ENCODE measurements around the gene CCL26.

Gene CCL26

DNA sequence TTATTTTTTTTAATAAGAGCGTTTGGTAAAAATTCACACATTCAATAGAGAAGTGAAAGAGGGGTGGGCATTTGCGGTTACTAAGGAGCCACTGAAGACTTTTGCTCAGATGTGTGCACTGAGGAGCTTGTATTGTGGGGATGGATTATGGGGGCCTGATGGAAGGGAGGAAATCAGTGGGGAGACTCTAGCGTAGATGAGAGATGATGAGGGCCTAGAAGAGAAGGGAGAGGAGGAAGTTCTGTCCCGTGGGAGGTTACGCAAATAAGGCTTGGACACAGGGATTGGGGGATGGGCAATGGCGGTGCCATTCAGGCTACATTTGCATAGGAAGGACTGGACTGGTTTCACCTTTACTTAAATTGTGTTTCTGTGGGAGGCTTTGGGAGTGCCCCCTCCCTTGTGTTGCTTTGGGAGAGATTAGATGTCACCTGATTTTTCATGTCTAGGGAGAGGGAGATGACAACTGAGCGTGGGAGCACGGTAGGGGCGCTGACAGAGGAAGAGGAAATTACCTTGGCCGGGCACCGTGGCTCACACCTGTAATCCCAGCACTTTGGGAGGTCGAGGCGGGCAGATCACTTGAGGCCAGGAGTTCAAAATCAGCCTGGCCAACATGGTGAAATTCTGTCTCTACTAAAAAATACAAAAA lies 31.0 kb downstream of the CCL26 start:
- H3K4me3 ChIP-seq (ENCODE audit: low read depth, low read length) = no peak overlapping the region
- TF ChIP-seq, protein P1, sequence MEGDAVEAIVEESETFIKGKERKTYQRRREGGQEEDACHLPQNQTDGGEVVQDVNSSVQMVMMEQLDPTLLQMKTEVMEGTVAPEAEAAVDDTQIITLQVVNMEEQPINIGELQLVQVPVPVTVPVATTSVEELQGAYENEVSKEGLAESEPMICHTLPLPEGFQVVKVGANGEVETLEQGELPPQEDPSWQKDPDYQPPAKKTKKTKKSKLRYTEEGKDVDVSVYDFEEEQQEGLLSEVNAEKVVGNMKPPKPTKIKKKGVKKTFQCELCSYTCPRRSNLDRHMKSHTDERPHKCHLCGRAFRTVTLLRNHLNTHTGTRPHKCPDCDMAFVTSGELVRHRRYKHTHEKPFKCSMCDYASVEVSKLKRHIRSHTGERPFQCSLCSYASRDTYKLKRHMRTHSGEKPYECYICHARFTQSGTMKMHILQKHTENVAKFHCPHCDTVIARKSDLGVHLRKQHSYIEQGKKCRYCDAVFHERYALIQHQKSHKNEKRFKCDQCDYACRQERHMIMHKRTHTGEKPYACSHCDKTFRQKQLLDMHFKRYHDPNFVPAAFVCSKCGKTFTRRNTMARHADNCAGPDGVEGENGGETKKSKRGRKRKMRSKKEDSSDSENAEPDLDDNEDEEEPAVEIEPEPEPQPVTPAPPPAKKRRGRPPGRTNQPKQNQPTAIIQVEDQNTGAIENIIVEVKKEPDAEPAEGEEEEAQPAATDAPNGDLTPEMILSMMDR (IDR thresholded peaks at IDR 0.05; ENCODE audit: borderline replicate concordance, insufficient read depth, low read depth, low read length) = no peak

DNA sequence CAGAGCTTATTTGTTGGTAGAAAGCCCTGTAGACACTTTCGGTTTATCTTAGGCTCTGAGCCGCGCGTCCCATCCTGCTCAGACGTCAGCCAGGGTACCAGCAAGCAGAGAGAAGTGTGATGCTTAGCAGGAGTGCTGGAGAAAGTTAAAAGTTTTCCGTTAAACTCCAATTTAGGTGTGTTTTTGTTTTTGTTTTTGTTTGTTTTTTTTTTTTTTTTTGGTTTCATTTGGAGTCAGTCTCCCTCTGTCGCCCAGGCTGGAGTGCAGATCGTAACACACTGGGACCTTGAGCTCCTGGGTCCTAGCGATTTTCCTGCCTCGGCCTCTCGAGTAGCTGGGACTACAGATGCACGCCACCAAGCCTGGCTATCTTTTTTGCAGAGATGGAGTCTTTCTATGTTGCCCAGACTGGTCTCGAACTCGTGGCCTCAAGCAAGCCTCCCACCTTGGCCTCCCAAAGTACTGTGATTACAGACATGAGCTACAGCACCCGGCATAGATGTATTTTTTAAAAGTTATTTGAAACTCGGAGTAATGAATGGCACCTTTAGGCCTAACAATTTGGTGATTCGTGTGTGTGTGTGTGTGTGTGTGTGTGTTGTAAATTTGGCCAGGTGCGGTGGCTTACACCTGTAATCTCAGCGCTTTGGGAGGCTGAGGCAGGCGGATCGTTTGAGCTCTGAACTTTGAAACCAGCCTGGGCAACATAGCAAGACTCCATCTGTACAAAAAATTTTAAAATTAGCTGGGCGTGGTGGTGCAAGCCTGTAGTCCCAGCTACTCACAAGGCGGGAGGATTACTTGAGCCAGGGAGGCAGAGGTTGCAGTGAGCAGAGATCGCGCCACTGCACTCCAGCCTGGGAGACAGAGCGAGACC lies 32.0 kb downstream of the CCL26 start:
- H3K4me3 ChIP-seq (ENCODE audit: low read depth, low read length) = peak overlapping the region; percentile 93
- TF ChIP-seq, protein P1 (IDR thresholded peaks at IDR 0.05; ENCODE audit: borderline replicate concordance, insufficient read depth, low read depth, low read length) = no peak

DNA sequence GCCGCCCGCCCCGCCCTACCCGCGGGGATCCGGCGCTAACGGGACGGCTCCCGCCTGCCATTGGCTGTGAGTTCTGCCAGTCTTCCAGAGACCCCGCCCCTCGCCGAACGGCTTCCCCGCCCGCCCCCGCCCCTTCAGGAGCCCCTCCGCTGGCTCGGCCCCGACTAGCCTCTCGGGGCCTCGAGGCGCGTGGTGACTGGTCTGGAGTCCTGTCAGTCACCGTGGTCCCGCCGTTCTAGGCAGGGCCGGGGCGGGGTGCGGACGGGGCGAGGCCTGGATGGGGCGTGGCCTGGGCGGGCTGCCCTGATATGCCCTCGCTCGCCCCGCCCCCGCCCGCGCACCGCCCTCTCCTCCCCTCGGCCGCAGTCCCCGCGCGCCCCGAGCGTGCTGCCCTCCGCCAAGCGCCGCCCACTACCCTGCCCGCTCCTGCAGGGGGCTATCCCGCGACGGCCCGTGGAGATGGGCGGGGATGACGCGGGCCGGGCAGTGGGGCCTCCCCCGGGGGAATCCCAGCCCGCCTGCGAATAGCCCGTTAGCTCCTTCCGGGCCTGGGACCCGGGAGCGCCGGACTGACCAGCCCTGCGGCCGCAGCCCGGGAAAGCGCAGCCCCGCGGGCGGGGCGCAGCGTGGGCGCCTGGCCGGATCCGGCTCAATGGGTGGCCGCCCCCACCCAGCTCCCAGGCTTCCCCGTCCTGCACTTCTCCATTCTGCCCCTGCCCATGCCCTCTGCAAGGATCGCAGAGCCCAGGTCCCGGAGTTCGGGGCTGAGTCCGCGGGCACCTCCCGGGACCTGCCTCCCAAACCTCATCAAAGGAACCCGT lies 32.8 kb downstream of the CCL26 start:
- peak overlapping the region; percentile 93 for H3K4me3 ChIP-seq (ENCODE audit: low read depth, low read length)
- TF ChIP-seq, protein P1 (IDR thresholded peaks at IDR 0.05; ENCODE audit: borderline replicate concordance, insufficient read depth, low read depth, low read length) = no peak

DNA sequence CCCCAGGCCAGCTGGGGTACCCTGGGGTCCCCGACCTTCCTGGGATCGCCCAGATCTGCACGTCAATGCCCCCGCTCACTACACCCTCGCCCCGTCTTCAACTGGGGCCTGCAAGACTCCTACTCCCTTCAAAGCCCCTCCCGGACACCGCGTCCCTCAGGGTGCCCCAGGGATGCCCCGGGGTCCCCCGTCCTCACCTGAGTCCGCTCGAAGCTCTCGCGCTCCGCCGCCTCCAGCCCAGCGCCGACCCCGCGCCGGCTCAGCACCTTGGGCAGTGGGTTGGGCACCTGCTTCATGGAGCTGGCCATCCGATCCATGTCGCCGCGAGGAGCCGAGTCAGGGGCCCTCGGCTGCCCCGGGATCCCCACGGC lies 33.4 kb downstream of the CCL26 start, which contains the start of gene HIP1:
TSS of gene HIP1 (minus strand) at position 338 of the 371 bp plus-strand sequence. CDS start at position 317, 21 bp downstream.
- peak within 1 kb of the TSS; percentile 93 for H3K4me3 ChIP-seq (ENCODE audit: low read depth, low read length)
- TF ChIP-seq, protein P1 (IDR thresholded peaks at IDR 0.05; ENCODE audit: borderline replicate concordance, insufficient read depth, low read depth, low read length) = no peak

DNA sequence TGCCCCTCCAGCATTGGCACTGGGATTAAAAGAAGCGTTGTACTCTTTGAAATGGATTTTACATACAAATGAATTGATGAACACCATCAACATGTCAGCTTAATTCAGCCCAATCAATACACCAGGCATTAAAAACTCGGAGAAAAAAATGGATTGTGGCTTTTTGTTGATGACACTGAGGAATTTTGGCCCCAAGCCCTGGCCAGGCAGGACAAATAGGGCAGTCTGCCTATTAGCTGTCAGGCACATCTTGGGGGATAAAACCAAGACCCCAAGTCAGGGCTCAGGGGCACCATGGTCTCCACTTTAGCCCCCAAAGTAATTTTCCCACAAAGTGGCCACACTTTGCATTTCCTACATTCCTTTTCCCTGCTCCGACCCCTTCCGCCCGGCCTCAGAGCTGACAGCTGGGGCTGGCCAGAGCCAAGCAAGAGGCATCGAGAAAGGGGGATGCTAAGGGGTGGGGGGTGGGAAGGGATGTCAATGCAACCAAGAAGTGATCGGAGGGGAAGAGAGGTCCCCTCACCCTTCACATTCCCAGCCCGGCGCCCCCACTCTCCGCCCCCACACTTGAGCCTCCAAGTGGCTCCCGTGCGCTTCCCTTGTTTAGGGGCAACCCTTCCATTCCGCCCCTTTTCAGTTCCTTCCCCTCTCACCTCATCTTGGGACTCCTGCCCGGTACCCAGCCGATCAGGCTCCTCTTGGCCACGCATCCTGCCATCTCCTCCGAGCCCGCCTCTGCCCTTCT lies 34.0 kb downstream of the CCL26 start:
- TF ChIP-seq, protein P1 (IDR thresholded peaks at IDR 0.05; ENCODE audit: borderline replicate concordance, insufficient read depth, low read depth, low read length) = no peak
- H3K4me3 ChIP-seq (ENCODE audit: low read depth, low read length) = peak overlapping the region; percentile 93

DNA sequence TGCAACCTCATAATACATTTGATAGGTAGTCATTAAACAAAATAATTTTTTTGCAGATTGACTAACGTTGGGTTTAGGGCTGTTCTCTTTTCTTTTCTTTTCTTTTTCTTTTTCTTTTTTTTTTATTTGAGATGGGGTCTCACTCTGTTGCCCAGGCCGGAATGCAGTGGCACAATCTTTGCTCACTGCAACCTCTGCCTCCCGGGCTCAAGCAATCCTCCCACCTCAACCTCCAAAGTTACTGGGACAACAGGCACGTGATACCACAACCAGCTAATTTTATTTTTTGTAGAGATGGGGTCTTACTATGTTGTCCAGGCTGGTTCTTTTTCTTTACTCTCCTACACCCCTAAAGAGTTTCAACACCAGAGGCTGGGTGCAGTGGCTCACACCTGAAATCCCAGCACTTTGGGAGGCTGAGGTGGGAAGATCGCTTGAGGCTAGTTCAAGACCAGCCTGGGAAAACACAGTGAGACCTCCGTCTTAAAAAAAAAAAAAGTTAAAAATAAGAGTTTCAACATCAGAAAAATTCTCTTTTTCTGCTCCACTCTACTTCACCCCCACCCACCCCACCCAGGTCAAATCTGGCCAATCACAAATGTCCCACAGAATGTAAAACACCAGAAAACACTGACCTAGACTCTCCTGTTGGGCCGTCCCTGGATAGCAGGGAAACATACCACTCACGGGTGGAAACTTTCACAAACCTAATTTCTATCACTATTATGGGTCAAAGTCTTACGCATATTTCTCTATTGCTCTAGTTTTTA lies 36.2 kb downstream of the CCL26 start:
- TF ChIP-seq, protein P1 (IDR thresholded peaks at IDR 0.05; ENCODE audit: borderline replicate concordance, insufficient read depth, low read depth, low read length) = no peak

More for the DNA sequence above, 36.2 kb downstream of the CCL26 start:
- no peak overlapping the region for H3K4me3 ChIP-seq (ENCODE audit: low read depth, low read length)
